ENCODE results near the gene CCDC73. TPM values are rescaled to one million over a fixed set of nuclear protein-coding genes. Genes with fewer than 3 reads are reported as not detected.

CCDC73 gene
- total RNA-seq, 4 donors from 2014 or later: 0.55 TPM; not detected in 3

DNA sequence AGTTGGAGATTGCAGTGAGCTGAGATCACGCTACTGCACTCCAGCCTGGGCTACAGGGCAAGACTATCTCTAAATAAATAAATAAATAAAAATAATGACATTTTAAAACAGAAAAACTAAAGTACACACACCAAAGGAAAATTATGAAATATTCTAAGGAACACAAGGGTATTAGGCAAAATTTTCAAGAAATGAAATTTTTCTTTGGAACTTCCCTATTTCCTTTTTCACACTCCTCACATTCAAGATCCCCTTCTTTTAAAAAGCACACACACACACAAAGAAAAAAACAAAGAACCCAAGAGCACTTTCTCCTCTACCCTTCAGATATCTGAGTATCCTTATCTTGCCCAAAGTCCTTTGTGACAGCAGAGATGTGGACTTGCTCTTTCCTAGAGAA is 92.8 kb downstream of the CCDC73 start:
- intact Hi-C loops (cut with DNase I; ENCODE audit: low total_unique reads): no loop called here
- Histone ChIP-seq H3K36me3 (no peaks in the 10 kb centered on the region), H3K4me3 (no peak overlapping the region), H3K9me3 (no peaks in the 10 kb centered on the region), H3K27me3 (no peaks in the 10 kb centered on the region), H3K27ac (no peak overlapping the region), H3K4me1 (no peaks in the 10 kb centered on the region)
- no peak for TF ChIP-seq POLR2A (IDR thresholded peaks at IDR 0.05)
- TF ChIP-seq, protein P1, sequence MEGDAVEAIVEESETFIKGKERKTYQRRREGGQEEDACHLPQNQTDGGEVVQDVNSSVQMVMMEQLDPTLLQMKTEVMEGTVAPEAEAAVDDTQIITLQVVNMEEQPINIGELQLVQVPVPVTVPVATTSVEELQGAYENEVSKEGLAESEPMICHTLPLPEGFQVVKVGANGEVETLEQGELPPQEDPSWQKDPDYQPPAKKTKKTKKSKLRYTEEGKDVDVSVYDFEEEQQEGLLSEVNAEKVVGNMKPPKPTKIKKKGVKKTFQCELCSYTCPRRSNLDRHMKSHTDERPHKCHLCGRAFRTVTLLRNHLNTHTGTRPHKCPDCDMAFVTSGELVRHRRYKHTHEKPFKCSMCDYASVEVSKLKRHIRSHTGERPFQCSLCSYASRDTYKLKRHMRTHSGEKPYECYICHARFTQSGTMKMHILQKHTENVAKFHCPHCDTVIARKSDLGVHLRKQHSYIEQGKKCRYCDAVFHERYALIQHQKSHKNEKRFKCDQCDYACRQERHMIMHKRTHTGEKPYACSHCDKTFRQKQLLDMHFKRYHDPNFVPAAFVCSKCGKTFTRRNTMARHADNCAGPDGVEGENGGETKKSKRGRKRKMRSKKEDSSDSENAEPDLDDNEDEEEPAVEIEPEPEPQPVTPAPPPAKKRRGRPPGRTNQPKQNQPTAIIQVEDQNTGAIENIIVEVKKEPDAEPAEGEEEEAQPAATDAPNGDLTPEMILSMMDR (IDR thresholded peaks at IDR 0.05): no peak
- DNase-seq: no peak

DNA sequence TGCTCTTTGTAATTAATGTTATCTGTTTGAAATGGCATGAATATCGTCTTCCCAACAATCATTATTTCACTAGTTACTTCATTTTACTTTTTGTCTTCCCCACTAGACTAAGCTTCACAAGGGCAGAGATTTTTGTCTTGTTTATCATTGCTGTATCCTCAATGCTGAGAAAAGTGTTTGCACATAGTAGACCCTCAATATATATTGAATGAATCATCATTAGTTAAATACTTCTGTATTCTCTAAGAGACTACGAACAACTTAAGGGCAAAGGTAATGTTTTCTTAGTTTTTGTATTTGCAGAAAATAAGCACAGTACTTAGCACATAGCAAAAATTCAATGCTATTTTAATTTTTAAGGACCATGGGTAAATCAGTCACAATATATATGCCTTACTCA is 95.9 kb downstream of the CCDC73 start:
- DNase-seq: no peak
- Histone ChIP-seq H3K9me3 (no peaks in the 10 kb centered on the region), H3K27me3 (no peaks in the 10 kb centered on the region), H3K27ac (no peak overlapping the region), H3K4me3 (no peak overlapping the region), H3K36me3 (no peaks in the 10 kb centered on the region), H3K4me1 (no peaks in the 10 kb centered on the region)
- TF ChIP-seq POLR2A (IDR thresholded peaks at IDR 0.05): no peak
- TF ChIP-seq, protein P1 (IDR thresholded peaks at IDR 0.05): no peak
- intact Hi-C loops (cut with DNase I; ENCODE audit: low total_unique reads): no loop called here

DNA sequence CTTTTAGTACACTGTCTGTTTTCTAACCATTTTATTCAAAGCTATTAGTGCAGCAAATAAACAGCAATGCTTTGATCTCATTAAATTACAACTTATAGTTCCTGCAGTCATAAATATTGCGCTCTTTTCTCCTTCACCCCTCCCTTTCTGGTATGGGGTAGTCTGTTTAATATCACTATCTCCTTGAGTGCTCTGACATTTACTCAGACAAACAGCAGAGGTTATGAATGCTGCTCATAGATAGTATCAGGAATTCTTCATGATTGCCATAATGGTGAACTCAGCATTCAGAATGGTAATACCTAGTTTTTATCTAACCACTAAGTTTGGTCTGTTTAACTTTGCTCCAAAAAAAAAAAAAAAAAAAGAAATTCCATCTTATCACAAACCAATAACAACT is 123.4 kb downstream of the CCDC73 start:
- no peaks in the 10 kb centered on the region for H3K36me3 ChIP-seq
- no peaks in the 10 kb centered on the region for H3K27me3 ChIP-seq
- intact Hi-C loops (cut with DNase I; ENCODE audit: low total_unique reads): no loop called here
- H3K4me3 ChIP-seq: no peak overlapping the region
- no peaks in the 10 kb centered on the region for H3K4me1 ChIP-seq
- TF ChIP-seq, protein P1 (IDR thresholded peaks at IDR 0.05): no peak
- no peak for TF ChIP-seq POLR2A (IDR thresholded peaks at IDR 0.05)
- H3K27ac ChIP-seq: no peak overlapping the region
- H3K9me3 ChIP-seq: peaks cover 0 to 4% of the 10 kb centered on the region in 2 donors
- no peak for DNase-seq

DNA sequence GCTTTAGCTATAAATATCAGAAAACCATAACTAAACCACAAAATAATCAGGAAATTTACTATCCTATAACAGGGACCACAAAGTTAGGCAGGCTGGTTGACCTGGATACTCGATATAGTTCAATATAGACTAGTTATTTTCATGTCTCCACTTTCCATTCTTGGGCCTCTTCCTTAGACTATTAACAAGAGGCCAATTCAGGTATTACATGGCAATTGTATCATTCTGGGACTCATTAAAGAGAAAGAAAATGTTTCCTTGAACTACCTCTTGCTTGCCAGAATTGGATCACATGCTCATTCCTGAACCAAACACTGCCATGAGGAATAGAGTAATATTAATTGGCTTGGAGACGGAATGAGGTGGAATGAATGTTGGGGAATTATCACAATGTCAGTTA is 134.8 kb downstream of the CCDC73 start:
- TF ChIP-seq, protein P1 (IDR thresholded peaks at IDR 0.05): no peak
- TF ChIP-seq POLR2A (IDR thresholded peaks at IDR 0.05): no peak
- no peak overlapping the region for H3K4me3 ChIP-seq
- intact Hi-C loops (cut with DNase I; ENCODE audit: low total_unique reads): no loop called here
- no peaks in the 10 kb centered on the region for H3K36me3 ChIP-seq
- no peak overlapping the region for H3K27ac ChIP-seq
- DNase-seq: no peak
- no peaks in the 10 kb centered on the region for H3K4me1 ChIP-seq
- no peaks in the 10 kb centered on the region for H3K27me3 ChIP-seq
- no peaks in the 10 kb centered on the region for H3K9me3 ChIP-seq

DNA sequence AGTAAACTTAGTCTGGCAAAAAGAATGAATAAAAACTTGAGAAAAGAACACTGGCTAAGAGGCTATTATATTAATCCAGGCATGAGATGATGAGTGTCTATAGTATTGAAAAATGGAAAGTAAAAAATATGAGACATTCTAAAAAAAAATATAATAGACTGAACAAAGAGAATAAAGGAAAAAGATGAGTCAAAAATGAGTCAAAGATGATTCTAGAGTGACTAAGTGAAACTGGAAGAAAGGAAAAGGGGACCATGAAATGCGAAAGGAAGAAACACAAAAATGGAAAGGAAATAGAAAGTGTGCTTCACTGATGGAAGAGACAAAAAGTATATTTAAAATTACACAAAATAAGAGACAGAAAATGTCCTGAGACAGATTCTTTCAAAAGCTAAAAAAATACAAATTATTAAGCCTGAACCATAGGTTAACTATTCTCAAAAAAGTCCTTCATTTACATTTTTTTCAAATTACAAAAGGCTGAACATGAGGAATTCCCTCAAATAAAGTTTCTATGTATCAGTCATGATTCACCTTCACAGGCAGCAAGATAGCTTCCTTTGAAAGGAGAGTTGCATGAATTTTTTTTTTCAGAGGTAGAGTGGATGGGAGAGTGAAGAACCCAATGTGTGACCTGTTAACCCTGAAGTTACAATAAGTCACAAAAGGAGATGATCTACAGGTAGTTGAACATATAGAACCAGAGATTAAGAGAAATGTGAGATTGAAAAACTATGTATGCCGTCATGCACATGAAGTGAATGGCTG is 135.6 kb downstream of the CCDC73 start:
- H3K4me1 ChIP-seq: no peaks in the 10 kb centered on the region
- no peak for DNase-seq
- intact Hi-C loops (cut with DNase I; ENCODE audit: low total_unique reads): no loop called here
- H3K4me3 ChIP-seq: no peak overlapping the region
- no peaks in the 10 kb centered on the region for H3K36me3 ChIP-seq
- no peak overlapping the region for H3K27ac ChIP-seq
- TF ChIP-seq, protein P1 (IDR thresholded peaks at IDR 0.05): no peak
- no peak for TF ChIP-seq POLR2A (IDR thresholded peaks at IDR 0.05)
- no peaks in the 10 kb centered on the region for H3K9me3 ChIP-seq
- no peaks in the 10 kb centered on the region for H3K27me3 ChIP-seq

Measured in uterus (tissue), 4 donors.